K562 (cell line): ENCODE measurements around the gene ATP5F1D.

ENCODE experiments used
- EZH2 ChIP-seq: IDR thresholded peaks from 2 replicates; pipeline ENCODE4 v1.6.1; 2012; ENCODE audit warnings: low read depth, mild to moderate bottlenecking, inconsistent platforms, low read length, borderline replicate concordance
- MBD2 ChIP-seq: sonication (generic); IDR thresholded peaks from 2 replicates; pipeline ENCODE4 v1.6.1; 2016; ENCODE audit warnings: low read depth, borderline replicate concordance
- TCF3 ChIP-seq: sonication (generic); formaldehyde crosslinking; IDR thresholded peaks from 2 replicates; pipeline ENCODE4 v1.4.0; 2020; ENCODE audit warnings: mild to moderate bottlenecking, missing genetic modification reagents
- ZNF239 ChIP-seq: fragments of 250-450 bp; sonication (Bioruptor Pico); IDR thresholded peaks from 2 replicates; pipeline ENCODE4 v1.4.0; 2020; ENCODE audit warnings: mild to moderate bottlenecking

DNA sequence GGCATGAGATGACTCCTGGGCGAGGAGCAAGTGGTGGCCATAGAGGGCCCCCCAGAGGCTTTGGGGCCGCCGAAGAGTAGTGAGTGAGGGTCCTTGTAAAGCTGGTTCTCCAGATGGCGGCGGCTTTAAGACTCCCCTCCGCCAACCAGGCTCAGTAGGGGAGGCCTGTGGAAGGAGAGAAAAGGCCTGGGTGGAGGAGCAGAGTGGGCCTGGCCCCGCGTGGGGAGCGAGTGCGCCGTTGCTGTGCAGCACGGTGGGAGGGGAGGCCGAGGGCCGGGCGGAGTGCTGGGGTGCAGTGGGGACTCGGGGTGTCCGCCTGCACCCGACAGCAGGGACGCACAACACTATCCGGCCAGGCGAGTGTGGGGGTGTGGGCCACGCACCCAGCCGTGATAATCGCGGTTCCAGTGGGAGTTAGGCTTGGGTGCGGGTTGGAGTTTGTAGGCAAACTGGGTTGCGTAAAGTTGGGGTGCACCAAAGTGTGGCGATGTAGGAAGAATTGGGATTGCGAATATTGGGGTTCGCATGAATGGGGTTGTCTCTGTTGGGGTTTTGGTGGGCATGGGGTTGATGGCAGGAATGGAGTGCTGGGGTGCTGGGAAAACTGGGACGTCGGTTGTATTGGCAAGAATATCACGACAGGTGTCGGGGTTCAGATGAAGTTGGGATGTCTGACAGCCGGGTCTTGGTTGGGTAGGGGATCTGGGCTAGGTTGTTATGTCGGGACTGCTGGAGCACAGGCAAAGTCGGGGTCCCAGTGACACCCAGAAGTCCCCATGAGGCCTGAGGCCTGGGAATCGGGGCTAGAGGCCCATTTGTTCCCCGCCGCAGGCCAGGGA is 26.9 kb downstream of the ATP5F1D start:
- TF ChIP-seq EZH2 (no peak), TCF3 (no peak), ZNF239 (CRISPR knock-in tag) (no peak), MBD2 (no peak; the same call in 1 of the 2 replicates)
